GM21360 (cell line): ENCODE measurements around the gene ZAP70.

Source experiments
- ATAC-seq: cut with Tn5 transposase; IDR thresholded peaks from one replicate; pipeline ENCODE4 v1.9.1; 2021; ENCODE audit warnings: mild to moderate bottlenecking, moderate library complexity; ENCODE audit not compliant: unreplicated experiment

The ZAP70 gene

GRCh38 chr2:97775074-97775473 is 61.7 kb downstream of the ZAP70 start:
- no peak for ATAC-seq

- ATAC-seq, result no peak
These were observed 65.8 kb downstream of the ZAP70 start for GRCh38 chr2:97779141-97779540.

GRCh38 chr2:97781981-97782380 is 68.6 kb downstream of the ZAP70 start:
- ATAC-seq, result no peak

GRCh38 chr2:97784953-97785352 is 71.6 kb downstream of the ZAP70 start:
- no peak for ATAC-seq

GRCh38 chr2:97785818-97786217 is 72.4 kb downstream of the ZAP70 start:
- ATAC-seq, result no peak

GRCh38 chr2:97788986-97789644 is 75.7 kb downstream of the ZAP70 start:
- no peak for ATAC-seq
